HepG2 (cell line): ENCODE measurements around the gene ADRM1. TPM values are rescaled to one million over a fixed set of nuclear protein-coding genes. Genes with fewer than 3 reads are reported as not detected.

Source experiments
- ATAC-seq: fragments of 200-7000 bp; cut with Tn5 transposase; 3 replicates; pipeline ENCODE4 v1.9.1; 2020; ENCODE audit warnings: mild to moderate bottlenecking, moderate library complexity
- BruUV-seq: library from RNA; stranded (reverse); fragments of 400-500 nt; replicated peaks from 2 replicates; lab custom pipeline; 2021; lab: Mats Ljungman, UMichigan
- CTCF ChIA-PET: fragments of 300-600 bp; formaldehyde crosslinking; extraction: SDS; loops from one replicate; lab custom pipeline; 2021; ENCODE audit warnings: low total read pairs, inconsistent platforms, low intra/inter-chr PET ratio; lab: Yijun Ruan, JAX
- POLR2A ChIA-PET: fragments of 350-600 bp; sonication (Branson Sonifier 250); formaldehyde crosslinking; loops from one replicate; lab custom pipeline; 2020; ENCODE audit warnings: antibody characterized with exemption, inconsistent platforms; lab: Yijun Ruan, JAX
- DNase-seq: peaks from one replicate; pipeline ENCODE4 v3.0.0-alpha.2; 2015; ENCODE audit warnings: low spot score
- FAIRE-seq: peaks from 3 replicates; lab custom pipeline; 2011; peaks lifted over from hg19 to GRCh38; lab: Jason Lieb, UNC
- H2AFZ ChIP-seq: one replicate; pipeline ENCODE4 v1.6.1; 2011; ENCODE audit warnings: low read length, inconsistent platforms
- H3K27ac ChIP-seq: fragments of 300-600 bp; 3 replicates; pipeline ENCODE4 v1.8.0; 2011; ENCODE audit warnings: mixed run types, mild to moderate bottlenecking, mixed read lengths, low read length, inconsistent platforms; ENCODE audit not compliant: insufficient read depth; ENCODE audit errors: extremely low read length
- H3K27me3 ChIP-seq, 2 experiments: fragments of 200-600 bp in 1 of 2; 2 replicates in 1 of 2; 3 replicates in 1 of 2; pipeline versions ENCODE4 v1.6.0 to v1.8.0; 2011; ENCODE audit warnings: low read length in 2 of 2, mild to moderate bottlenecking in 2 of 2, moderate library complexity in 2 of 2, inconsistent platforms in 1 of 2; ENCODE audit not compliant: insufficient read depth in 2 of 2, control insufficient read depth in 1 of 2
- H3K36me3 ChIP-seq, 2 experiments: fragments of 200-600 bp in 1 of 2; replicated peaks in 1 of 2; 2 replicates in 1 of 2; 3 replicates in 1 of 2; pipeline versions ENCODE4 v1.5.1 to v1.8.0; 2011; ENCODE audit warnings: low read length in 2 of 2, inconsistent platforms in 1 of 2; ENCODE audit not compliant: insufficient read depth in 2 of 2, control insufficient read depth in 1 of 2
- H3K4me1 ChIP-seq: 2 replicates; pipeline ENCODE4 v1.5.1; 2012; ENCODE audit warnings: low read length, inconsistent platforms; ENCODE audit not compliant: insufficient read depth
- H3K4me2 ChIP-seq: 2 replicates; pipeline ENCODE4 v1.6.0; 2011; ENCODE audit warnings: low read depth, low read length, inconsistent platforms
- H3K4me3 ChIP-seq, 3 experiments: fragments of 200-600 bp in 1 of 3; sonication (generic), shearing (Covaris generic) in 1 of 3; replicated peaks in 1 of 3; 2 replicates each; pipeline ENCODE4 v1.5.1; 2011 to 2016; ENCODE audit warnings: low read length in 3 of 3, inconsistent platforms in 2 of 3, low read depth in 2 of 3, mild to moderate bottlenecking in 2 of 3, control low read depth in 1 of 3, mixed read lengths in 1 of 3; ENCODE audit not compliant: insufficient read depth in 1 of 3
- H3K79me2 ChIP-seq: one replicate; pipeline ENCODE4 v1.6.1; 2011; ENCODE audit warnings: low read length, inconsistent platforms; ENCODE audit not compliant: insufficient read depth
- H3K9ac ChIP-seq: 2 replicates; pipeline ENCODE4 v1.6.0; 2011; ENCODE audit warnings: mild to moderate bottlenecking, low read depth, low read length, inconsistent platforms; ENCODE audit not compliant: insufficient read depth
- H3K9me3 ChIP-seq: 2 replicates; pipeline ENCODE4 v1.5.1; 2012; ENCODE audit warnings: mild to moderate bottlenecking, low read length
- H4K20me1 ChIP-seq: 2 replicates; pipeline ENCODE4 v1.6.0; 2011; ENCODE audit warnings: inconsistent platforms, mild to moderate bottlenecking, low read length, moderate library complexity; ENCODE audit not compliant: insufficient read depth
- CERS6 ChIP-seq: sonication (generic); formaldehyde crosslinking; IDR thresholded peaks from 2 replicates; pipeline ENCODE4 v1.5.0; 2020; ENCODE audit warnings: missing genetic modification reagents
- NONO ChIP-seq, 2 experiments: fragments of 450-650 bp in 1 of 2; sonication (generic) in 1 of 2; formaldehyde crosslinking in 1 of 2; IDR thresholded peaks in 1 of 2; conservative IDR thresholded peaks in 1 of 2; 2 replicates each; pipeline versions ENCODE4 v1.6.1 to v1.8.0; 2017 to 2022; ENCODE audit warnings: mild to moderate bottlenecking in 1 of 2, missing genetic modification reagents in 1 of 2, moderate library complexity in 1 of 2
- SKIL ChIP-seq: sonication (generic); formaldehyde crosslinking; IDR thresholded peaks from 2 replicates; pipeline ENCODE4 v1.8.0; 2022; ENCODE audit warnings: missing genetic modification reagents, mild to moderate bottlenecking, moderate library complexity, borderline replicate concordance
- TEAD3 ChIP-seq: optimal IDR thresholded peaks from 2 replicates; pipeline ENCODE3; 2016; ENCODE audit warnings: borderline replicate concordance
- ZBTB21 ChIP-seq: sonication (generic); formaldehyde crosslinking; IDR thresholded peaks from 2 replicates; pipeline ENCODE4 v1.4.0; 2020; ENCODE audit warnings: missing genetic modification reagents
- WGBS: methylation state at CpG from one replicate; pipeline ENCODE4 v1.1.6; 2017; ENCODE audit warnings: low lambda C conversion rate; 5-methylcytosine and 5-hydroxymethylcytosine counted together
- in situ Hi-C: cut with HindIII; loops from 2 replicates; pipeline ENCODE4 v1.10.0; 2017; ENCODE audit warnings: low pct_unique_long_range_greater_than_20kb; ENCODE audit not compliant: extremely low pct_ligation_motif_present
- intact Hi-C: fragments of 100-400 bp; cut with micrococcal nuclease; formaldehyde crosslinking; loops from one replicate; pipeline ENCODE4 v1.10.0; 2022; ENCODE audit not compliant: unreplicated experiment
- polyA plus RNA-seq, 8 experiments: library from polyadenylated mRNA; depleted of rRNA in 3 of 8; stranded (reverse) in 7 of 8; unstranded in 1 of 8; fragments of >200 nt; fragmentation: Illumina TruSeq in 4 of 8; extraction: Trizol in 4 of 8; gene quantifications; 2 replicates each; pipeline versions ENCODE4 v1.2.1 to v1.2.3, GENCODE V29; 2011 to 2016; ENCODE audit warnings: low read depth in 4 of 8, missing spikeins in 1 of 8, mixed read lengths in 1 of 8; ENCODE audit not compliant: insufficient read depth in 1 of 8
- total RNA-seq, 5 experiments: library from RNA; depleted of rRNA; stranded (reverse); fragments of >200 nt; fragmentation: Illumina TruSeq; extraction: Trizol; gene quantifications; 2 replicates each; pipeline ENCODE4 v1.2.3, GENCODE V29; 2016; ENCODE audit warnings: low read depth in 1 of 5

Gene ADRM1
- total and polyA plus RNA-seq, 2 of the 13 experiments (the other 11 are each of a cell fraction or from before 2014, with no cell fraction given) = 92.9 to 154 TPM

DNA sequence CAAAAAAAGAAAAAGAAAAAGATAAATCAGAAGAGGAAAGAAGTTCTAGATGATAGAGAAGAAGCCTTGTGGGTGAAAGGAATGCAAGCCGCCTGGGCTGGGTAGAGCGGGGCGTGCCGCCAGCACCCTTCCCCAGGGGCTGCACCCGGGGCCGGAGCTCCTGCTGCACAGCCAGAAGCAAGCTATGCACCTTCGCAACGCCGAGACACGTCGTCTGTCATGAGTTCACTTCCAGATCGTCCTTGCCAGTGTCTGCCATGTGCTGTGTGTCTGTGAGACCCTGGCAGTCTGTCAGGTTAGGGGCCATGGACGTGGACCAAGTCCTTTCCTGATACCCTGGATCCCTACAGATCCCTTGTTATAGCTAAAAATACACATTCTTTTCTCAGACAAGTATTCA lies 25.5 kb upstream of the ADRM1 start:
- intact Hi-C loops = no loop called here
- H3K4me2 ChIP-seq = no peak overlapping the region
- no peak overlapping the region for H2AFZ ChIP-seq
- CTCF ChIA-PET = no interaction called here
- H3K27me3 ChIP-seq = no peaks in the 10 kb centered on the region
- ATAC-seq (no peak), DNase-seq (no peak), FAIRE-seq (no peak)
- POLR2A ChIA-PET = no interaction called here
- no peaks in the 10 kb centered on the region; the same call in 1 of the 2 replicates for H4K20me1 ChIP-seq
- no peak overlapping the region for H3K4me3 ChIP-seq
- H3K4me1 ChIP-seq = no peaks in the 10 kb centered on the region
- TF ChIP-seq ZBTB21 (CRISPR knock-in tag) = no peak
- TF ChIP-seq CERS6 (CRISPR knock-in tag) = no peak
- no peaks in the 10 kb centered on the region for H3K79me2 ChIP-seq
- H3K36me3 ChIP-seq = peaks cover 59 to 83% of the 10 kb centered on the region in 2 experiments
- BruUV-seq = no TSS peak
- no peak overlapping the region for H3K9ac ChIP-seq
- no peaks in the 10 kb centered on the region for H3K9me3 ChIP-seq
- in situ Hi-C loops = no loop called here
- H3K27ac ChIP-seq = no peak overlapping the region
- WGBS = 87% methylated on average over 13 of the region's 13 CpGs

DNA sequence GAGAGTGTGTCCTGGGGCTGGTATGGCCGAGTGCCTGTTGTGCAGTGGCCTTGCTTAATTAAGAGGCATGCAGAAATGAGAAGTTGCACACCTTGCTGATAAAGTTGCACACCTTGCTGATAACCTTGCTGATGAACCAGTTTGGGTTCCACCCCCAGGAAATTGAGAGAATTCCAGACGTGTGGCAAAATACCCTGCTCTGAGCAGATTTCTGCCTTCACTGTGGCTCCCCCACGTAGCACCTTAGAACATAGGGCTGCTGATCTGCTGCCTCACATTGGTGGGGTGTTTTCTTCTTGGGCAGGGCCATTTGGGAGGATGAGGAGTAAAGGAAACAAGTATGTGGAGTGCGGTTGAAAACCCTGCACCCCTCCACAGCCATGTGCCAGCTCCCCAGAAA lies 22.5 kb upstream of the ADRM1 start:
- no peak overlapping the region for H3K9ac ChIP-seq
- H3K9me3 ChIP-seq = no peaks in the 10 kb centered on the region
- H3K27me3 ChIP-seq = no peaks in the 10 kb centered on the region
- TF ChIP-seq NONO (IDR thresholded peaks at IDR 0.05) (no peak), NONO (CRISPR knock-in tag; conservative IDR thresholded peaks at IDR 0.05) (0 out of 2 replicates have a peak, but pooled peaks have one; percentile 34), TEAD3 (CRISPR knock-in tag) (no peak), SKIL (0 out of 2 replicates have a peak, but pooled peaks have one; percentile 24)
- no peak overlapping the region for H3K4me3 ChIP-seq
- in situ Hi-C loops = no loop called here
- ChIA-PET CTCF (no interaction called here), POLR2A (no interaction called here)
- no peak for DNase-seq
- H2AFZ ChIP-seq = no peak overlapping the region
- H3K36me3 ChIP-seq = peaks cover 51 to 79% of the 10 kb centered on the region in 2 experiments
- intact Hi-C loops = no loop called here
- WGBS = 96% methylated on average over 4 of the region's 4 CpGs
- H3K4me1 ChIP-seq = no peaks in the 10 kb centered on the region
- ATAC-seq = no peak
- no peak overlapping the region for H3K4me2 ChIP-seq
- no peaks in the 10 kb centered on the region for H3K79me2 ChIP-seq
- FAIRE-seq = no peak
- no peaks in the 10 kb centered on the region; the same call in 1 of the 2 replicates for H4K20me1 ChIP-seq
- no TSS peak for BruUV-seq
- no peak overlapping the region for H3K27ac ChIP-seq
